Mesenchymal stem cell (in vitro differentiated cells and primary cell): ENCODE data around the gene DDX18.
A peak's percentile ranks its signal among the peaks of the same experiment; 100 is the strongest.
"Not testable (repeated sequence)": the region's sequence is repeated elsewhere in the genome, so short reads cannot be mapped to it uniquely, and the experiment has no call there.

Experiments used
- DNase-seq: peaks from one replicate; pipeline ENCODE4 v3.0.0-alpha.2; 2013
- H2AFZ ChIP-seq: one replicate; pipeline ENCODE4 v1.6.1; 2013; ENCODE audit warnings: low read depth, mild to moderate bottlenecking, control low read depth, inconsistent platforms, low read length, moderate library complexity
- H2AK5ac ChIP-seq: 2 replicates; pipeline ENCODE4 v1.6.1; 2013; ENCODE audit warnings: low read length, moderate library complexity, mild to moderate bottlenecking, inconsistent platforms; ENCODE audit not compliant: severe bottlenecking
- H2BK120ac ChIP-seq: one replicate; pipeline ENCODE4 v1.6.1; 2013; ENCODE audit warnings: low read depth, mild to moderate bottlenecking, inconsistent platforms, low read length, moderate library complexity
- H2BK12ac ChIP-seq, 2 experiments: one replicate each; pipeline ENCODE4 v1.6.1; 2013; ENCODE audit warnings: inconsistent platforms in 2 of 2, low read length in 2 of 2, mild to moderate bottlenecking in 2 of 2, moderate library complexity in 2 of 2, control low read depth in 1 of 2
- H2BK15ac ChIP-seq: one replicate; pipeline ENCODE4 v1.6.1; 2013; ENCODE audit warnings: mild to moderate bottlenecking, low read depth, inconsistent platforms; ENCODE audit not compliant: poor library complexity, severe bottlenecking
- H2BK5ac ChIP-seq: 2 replicates; pipeline ENCODE4 v1.6.1; 2013; ENCODE audit warnings: low read depth, mild to moderate bottlenecking, low read length, control low read depth, inconsistent platforms; ENCODE audit not compliant: poor library complexity, severe bottlenecking
- H3K14ac ChIP-seq, 2 experiments: one replicate each; pipeline ENCODE4 v1.6.1; 2013; ENCODE audit warnings: inconsistent platforms in 2 of 2, low read length in 2 of 2, control low read depth in 1 of 2, mild to moderate bottlenecking in 1 of 2, moderate library complexity in 1 of 2
- H3K18ac ChIP-seq, 2 experiments: one replicate each; pipeline ENCODE4 v1.6.1; 2013; ENCODE audit warnings: inconsistent platforms in 2 of 2, low read length in 2 of 2, control low read depth in 1 of 2, low read depth in 1 of 2, mild to moderate bottlenecking in 1 of 2
- H3K23ac ChIP-seq, 2 experiments: one replicate each; pipeline ENCODE4 v1.6.1; 2013; ENCODE audit warnings: inconsistent platforms in 2 of 2, low read length in 2 of 2, mild to moderate bottlenecking in 2 of 2, moderate library complexity in 2 of 2, control low read depth in 1 of 2
- H3K27ac ChIP-seq: 2 replicates; pipeline ENCODE4 v1.5.1; 2013; ENCODE audit warnings: mild to moderate bottlenecking, moderate library complexity, low read length, control low read depth, inconsistent platforms; ENCODE audit not compliant: poor library complexity, severe bottlenecking
- H3K27me3 ChIP-seq, 2 experiments: 2 replicates each; pipeline versions ENCODE4 v1.6.1 to v1.7.0; 2013; ENCODE audit warnings: low read length in 2 of 2, mild to moderate bottlenecking in 2 of 2, moderate library complexity in 2 of 2, control low read depth in 1 of 2, inconsistent platforms in 1 of 2; ENCODE audit not compliant: control insufficient read depth in 1 of 2, insufficient read depth in 1 of 2
- H3K36me3 ChIP-seq, 2 experiments: 2 replicates each; pipeline versions ENCODE4 v1.6.1 to v1.7.0; 2013; ENCODE audit warnings: low read length in 2 of 2, control low read depth in 1 of 2, inconsistent platforms in 1 of 2, low read depth in 1 of 2, mild to moderate bottlenecking in 1 of 2; ENCODE audit not compliant: insufficient read depth in 2 of 2, control insufficient read depth in 1 of 2
- H3K4ac ChIP-seq, 2 experiments: one replicate each; pipeline ENCODE4 v1.6.1; 2013; ENCODE audit warnings: inconsistent platforms in 2 of 2, low read length in 2 of 2, mild to moderate bottlenecking in 2 of 2, moderate library complexity in 2 of 2, control low read depth in 1 of 2, low read depth in 1 of 2
- H3K4me1 ChIP-seq: 2 replicates; pipeline ENCODE4 v1.6.1; 2013; ENCODE audit warnings: low read depth, low read length, control low read depth; ENCODE audit not compliant: control insufficient read depth, insufficient read depth
- H3K4me2 ChIP-seq: 2 replicates; pipeline ENCODE4 v1.6.1; 2013; ENCODE audit warnings: low read length, mild to moderate bottlenecking, inconsistent platforms; ENCODE audit not compliant: poor library complexity, severe bottlenecking
- H3K4me3 ChIP-seq, 2 experiments: 2 replicates each; pipeline versions ENCODE4 v1.5.1 to v1.7.0; 2013; ENCODE audit warnings: low read length in 2 of 2, mild to moderate bottlenecking in 2 of 2, control low read depth in 1 of 2, low read depth in 1 of 2; ENCODE audit not compliant: insufficient read depth in 1 of 2
- H3K79me1 ChIP-seq: replicated peaks from 2 replicates; pipeline ENCODE4 v1.6.1; 2013; ENCODE audit warnings: mild to moderate bottlenecking, control low read depth, low read length, inconsistent platforms; ENCODE audit not compliant: poor library complexity, severe bottlenecking
- H3K9ac ChIP-seq: 2 replicates; pipeline ENCODE4 v1.7.0; 2013; ENCODE audit warnings: mild to moderate bottlenecking, low read length, moderate library complexity
- H3K9me3 ChIP-seq: 2 replicates; pipeline ENCODE4 v1.7.0; 2013; ENCODE audit warnings: mild to moderate bottlenecking, low read length; ENCODE audit not compliant: control insufficient read depth
- H4K8ac ChIP-seq: one replicate; pipeline ENCODE4 v1.6.1; 2013; ENCODE audit warnings: inconsistent platforms, mild to moderate bottlenecking, low read length, moderate library complexity
- H4K91ac ChIP-seq: one replicate; pipeline ENCODE4 v1.6.1; 2013; ENCODE audit warnings: mild to moderate bottlenecking, low read length, inconsistent platforms
- WGBS: methylation state at CpG from one replicate; pipeline ENCODE4 v1.1.7; 2013; ENCODE audit warnings: mixed read lengths; 5-methylcytosine and 5-hydroxymethylcytosine counted together

Gene DDX18

DNA sequence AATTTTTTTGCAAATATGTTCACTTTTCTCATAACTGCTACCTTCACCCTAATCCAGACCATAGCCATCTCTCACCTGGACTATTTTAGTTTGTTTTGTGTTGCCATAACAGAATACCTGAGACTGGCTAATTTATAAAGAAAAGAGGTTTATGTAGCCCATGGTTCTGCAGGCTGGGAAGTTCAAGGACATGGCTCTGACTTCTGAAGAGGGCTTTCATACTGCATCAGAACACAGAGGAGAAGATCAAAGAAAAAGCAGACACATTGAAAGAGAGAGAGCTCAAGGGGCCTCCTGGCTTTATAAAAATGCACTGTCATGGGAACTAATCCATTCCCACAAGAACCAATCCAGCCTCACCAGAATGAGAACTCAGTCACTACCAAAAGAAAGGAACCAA, 25.0 kb upstream of the DDX18 start:
- Histone ChIP-seq H3K27ac (no peak overlapping the region), H4K91ac (no peak overlapping the region), H2AK5ac (no peak overlapping the region), H3K4me3 (no peak overlapping the region), H2BK120ac (no peak overlapping the region), H2AFZ (no peak overlapping the region), H4K8ac (no peak overlapping the region), H2BK12ac (no peak overlapping the region), H3K23ac (no peak overlapping the region), H3K14ac (no peak overlapping the region), H3K27me3 (no peaks in the 10 kb centered on the region), H3K4ac (no peak overlapping the region), H2BK5ac (no peak overlapping the region), H3K4me1 (no peaks in the 10 kb centered on the region), H3K4me2 (no peak overlapping the region), H3K9me3 (no peaks in the 10 kb centered on the region), H3K9ac (no peak overlapping the region), H2BK15ac (no peak overlapping the region), H3K79me1 (no peaks in the 10 kb centered on the region), H3K36me3 (no peaks in the 10 kb centered on the region), H3K18ac (no peak overlapping the region)
- no peak for DNase-seq

DNA sequence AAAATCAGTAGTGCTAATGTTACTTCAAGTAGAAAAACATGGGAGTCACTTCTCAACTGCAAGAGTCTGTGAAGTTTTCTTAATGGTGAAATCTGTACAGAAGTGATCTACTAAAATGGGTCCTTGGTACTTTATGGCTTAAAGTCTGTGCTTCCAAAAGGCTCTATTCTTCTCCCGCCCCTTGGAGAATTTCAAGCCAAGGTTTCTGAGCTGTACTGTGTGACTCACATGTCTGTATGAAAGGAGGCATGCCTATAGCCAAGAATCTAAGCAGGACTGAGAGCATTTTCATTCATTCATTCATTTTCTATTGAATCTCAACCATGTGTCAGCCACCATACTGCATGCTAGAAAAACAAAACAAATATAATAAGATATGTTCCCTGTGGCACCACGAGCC, 19.8 kb upstream of the DDX18 start:
- no peak overlapping the region for H2BK15ac ChIP-seq
- no peaks in the 10 kb centered on the region for H3K27me3 ChIP-seq
- H2AFZ ChIP-seq: no peak overlapping the region
- H3K14ac ChIP-seq: no peak overlapping the region
- H2BK120ac ChIP-seq: no peak overlapping the region
- no peak overlapping the region for H3K23ac ChIP-seq
- no peak overlapping the region for H4K91ac ChIP-seq
- no peak overlapping the region for H3K18ac ChIP-seq
- no peaks in the 10 kb centered on the region for H3K9me3 ChIP-seq
- H2AK5ac ChIP-seq: no peak overlapping the region
- no peak overlapping the region for H3K4me3 ChIP-seq
- no peak overlapping the region for H3K4me2 ChIP-seq
- no peak overlapping the region for H4K8ac ChIP-seq
- 61% methylated on average over 2 of the region's 2 CpGs for WGBS
- H3K27ac ChIP-seq: no peak overlapping the region
- no peaks in the 10 kb centered on the region for H3K36me3 ChIP-seq
- H3K9ac ChIP-seq: no peak overlapping the region
- no peak overlapping the region for H2BK5ac ChIP-seq
- H3K4ac ChIP-seq: no peak overlapping the region
- no peak for DNase-seq
- no peaks in the 10 kb centered on the region for H3K4me1 ChIP-seq
- no peak overlapping the region for H2BK12ac ChIP-seq
- H3K79me1 ChIP-seq: no peaks in the 10 kb centered on the region

DNA sequence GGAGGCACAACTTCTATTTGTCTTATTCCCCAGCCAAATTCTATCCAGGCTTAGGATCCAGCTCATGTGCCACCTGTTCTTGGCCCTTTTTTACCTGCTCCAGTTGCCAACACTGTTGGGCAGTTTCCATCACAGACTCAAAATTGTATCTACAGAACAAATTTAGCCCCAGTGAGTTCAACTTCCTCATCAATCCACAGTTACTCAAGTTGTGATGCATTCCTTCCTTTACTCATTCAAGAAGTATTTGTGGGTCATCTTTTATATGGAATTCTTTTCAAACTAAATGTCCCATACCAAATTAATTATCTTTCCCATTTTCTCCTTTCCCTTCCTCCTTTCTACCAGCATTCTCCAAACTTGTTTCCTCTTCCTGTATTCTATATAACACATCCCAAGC, 12.7 kb upstream of the DDX18 start:
- Histone ChIP-seq H3K79me1 (no peaks in the 10 kb centered on the region), H4K91ac (no peak overlapping the region), H2BK120ac (no peak overlapping the region), H3K4me1 (no peaks in the 10 kb centered on the region), H3K9me3 (no peaks in the 10 kb centered on the region), H4K8ac (no peak overlapping the region), H2BK15ac (no peak overlapping the region), H3K4me3 (no peak overlapping the region), H3K9ac (peak overlapping the region; percentile 9), H3K27me3 (no peaks in the 10 kb centered on the region), H3K18ac (no peak overlapping the region), H3K36me3 (no peaks in the 10 kb centered on the region), H3K27ac (no peak overlapping the region), H2BK12ac (no peak overlapping the region), H2BK5ac (no peak overlapping the region), H3K14ac (no peak overlapping the region), H3K4ac (no peak overlapping the region), H3K4me2 (no peak overlapping the region), H2AK5ac (no peak overlapping the region), H2AFZ (no peak overlapping the region), H3K23ac (no peak overlapping the region)
- DNase-seq: no peak

DNA sequence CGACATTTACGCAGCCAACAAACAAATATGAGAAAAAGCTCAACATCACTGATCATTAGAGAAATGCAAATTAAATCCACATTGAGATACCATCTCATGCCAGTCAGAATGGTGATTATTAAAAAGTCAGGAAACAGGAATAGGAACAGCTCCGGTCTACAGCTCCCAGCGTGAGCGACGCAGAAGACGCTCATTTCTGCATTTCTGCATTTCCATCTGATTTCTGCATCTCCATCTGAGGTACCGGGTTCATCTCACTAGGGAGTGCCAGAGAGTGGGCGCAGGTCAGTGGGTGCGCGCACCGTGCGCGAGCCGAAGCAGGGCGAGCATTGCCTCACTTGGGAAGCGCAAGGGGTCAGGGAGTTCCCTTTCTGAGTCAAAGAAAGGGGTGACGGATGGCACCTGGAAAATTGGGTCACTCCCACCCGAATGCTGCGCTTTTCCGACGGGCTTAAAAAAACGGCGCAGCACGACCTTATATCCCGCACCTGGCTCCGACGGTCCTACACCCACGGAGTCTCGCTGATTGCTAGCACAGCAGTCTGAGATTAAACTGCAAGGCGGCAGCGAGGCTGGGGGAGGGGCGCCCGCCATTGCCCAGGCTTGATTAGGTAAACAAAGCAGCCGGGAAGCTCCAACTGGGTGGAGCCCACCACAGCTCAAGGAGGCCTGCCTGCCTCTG, 10.7 kb upstream of the DDX18 start:
- H2BK5ac ChIP-seq, H3K27ac ChIP-seq, H3K9me3 ChIP-seq, H2BK12ac ChIP-seq, H3K23ac ChIP-seq, H4K91ac ChIP-seq, H2AFZ ChIP-seq, H2AK5ac ChIP-seq, H2BK15ac ChIP-seq, H2BK120ac ChIP-seq, H3K4me1 ChIP-seq, DNase-seq, H3K4ac ChIP-seq, H3K27me3 ChIP-seq, H3K14ac ChIP-seq, H3K79me1 ChIP-seq, H3K36me3 ChIP-seq, H4K8ac ChIP-seq: not testable (repeated sequence)
- Histone ChIP-seq H3K4me3 (peak overlapping the region in 1 of 2 experiments; percentile 67), H3K4me2 (peak overlapping the region; percentile 50), H3K18ac (peak overlapping the region in 1 of 2 experiments; percentile 62), H3K9ac (peak overlapping the region; percentile 30)
- whole genome bisulfite sequencing: 33% methylated on average over 17 of the region's 35 CpGs
